ENCODE results near the gene SMARCC1. TPM values are rescaled to one million over a fixed set of nuclear protein-coding genes. Genes with fewer than 3 reads are reported as not detected.

Gene SMARCC1
- total RNA-seq, 1 experiment from 2014 or later = 130 TPM

DNA sequence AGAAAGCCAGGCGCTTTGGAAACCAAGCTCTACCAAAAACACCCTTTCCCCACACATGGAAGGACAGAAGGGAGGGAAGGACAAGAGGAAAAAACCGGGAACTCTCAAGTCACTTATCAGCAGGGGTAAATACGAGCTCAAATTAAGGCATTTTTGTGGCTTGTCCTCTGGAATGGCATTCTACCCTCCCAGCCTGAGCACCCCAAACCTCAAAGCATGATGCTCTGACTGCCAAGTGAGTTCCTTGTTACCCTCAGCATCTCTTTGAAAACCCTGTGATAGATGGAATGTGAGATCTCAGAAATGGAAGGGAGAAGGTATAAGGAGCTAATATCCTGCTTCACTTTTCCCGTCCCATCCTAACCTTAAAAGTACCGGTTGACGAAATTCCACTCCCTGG is 194.9 kb downstream of the SMARCC1 start:
- Histone ChIP-seq H3F3A (ENCODE audit: insufficient read depth, low read depth) (no peaks in the 10 kb centered on the region; the same call in 1 of the 2 replicates), H4K20me1 (ENCODE audit: insufficient read depth) (no peaks in the 10 kb centered on the region; the same call in 1 of the 2 replicates), H3K9me3 (ENCODE audit: insufficient read depth, low read depth) (no peaks in the 10 kb centered on the region), H3K79me2 (ENCODE audit: low read depth) (no peaks in the 10 kb centered on the region), H3K27me3 (ENCODE audit: insufficient read depth, low read depth) (no peaks in the 10 kb centered on the region), H3K4me1 (replicated peaks; ENCODE audit: insufficient read depth) (no peaks in the 10 kb centered on the region), H3K9me2 (ENCODE audit: insufficient read depth) (no peaks in the 10 kb centered on the region), H2AFZ (no peak overlapping the region), H3K27ac (no peak overlapping the region), H3K36me3 (ENCODE audit: low read depth) (no peaks in the 10 kb centered on the region; the same call in 1 of the 2 replicates), H3K4me2 (no peak overlapping the region), H3K4me3 (no peak overlapping the region)
- TF ChIP-seq, protein P1, sequence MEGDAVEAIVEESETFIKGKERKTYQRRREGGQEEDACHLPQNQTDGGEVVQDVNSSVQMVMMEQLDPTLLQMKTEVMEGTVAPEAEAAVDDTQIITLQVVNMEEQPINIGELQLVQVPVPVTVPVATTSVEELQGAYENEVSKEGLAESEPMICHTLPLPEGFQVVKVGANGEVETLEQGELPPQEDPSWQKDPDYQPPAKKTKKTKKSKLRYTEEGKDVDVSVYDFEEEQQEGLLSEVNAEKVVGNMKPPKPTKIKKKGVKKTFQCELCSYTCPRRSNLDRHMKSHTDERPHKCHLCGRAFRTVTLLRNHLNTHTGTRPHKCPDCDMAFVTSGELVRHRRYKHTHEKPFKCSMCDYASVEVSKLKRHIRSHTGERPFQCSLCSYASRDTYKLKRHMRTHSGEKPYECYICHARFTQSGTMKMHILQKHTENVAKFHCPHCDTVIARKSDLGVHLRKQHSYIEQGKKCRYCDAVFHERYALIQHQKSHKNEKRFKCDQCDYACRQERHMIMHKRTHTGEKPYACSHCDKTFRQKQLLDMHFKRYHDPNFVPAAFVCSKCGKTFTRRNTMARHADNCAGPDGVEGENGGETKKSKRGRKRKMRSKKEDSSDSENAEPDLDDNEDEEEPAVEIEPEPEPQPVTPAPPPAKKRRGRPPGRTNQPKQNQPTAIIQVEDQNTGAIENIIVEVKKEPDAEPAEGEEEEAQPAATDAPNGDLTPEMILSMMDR (conservative IDR thresholded peaks at IDR 0.05) = no peak
- no peak for TF ChIP-seq EZH2 (IDR thresholded peaks at IDR 0.05; ENCODE audit: low read depth)
- intact Hi-C loops (cut with micrococcal nuclease; ENCODE audit: unreplicated experiment) = no loop called here
- ChIA-PET CTCF (no interaction called here), POLR2A (ENCODE audit: unreplicated experiment) (no interaction called here)
- DNase-seq = no peak
- BruUV-seq (replicated peaks) = no TSS peak

DNA sequence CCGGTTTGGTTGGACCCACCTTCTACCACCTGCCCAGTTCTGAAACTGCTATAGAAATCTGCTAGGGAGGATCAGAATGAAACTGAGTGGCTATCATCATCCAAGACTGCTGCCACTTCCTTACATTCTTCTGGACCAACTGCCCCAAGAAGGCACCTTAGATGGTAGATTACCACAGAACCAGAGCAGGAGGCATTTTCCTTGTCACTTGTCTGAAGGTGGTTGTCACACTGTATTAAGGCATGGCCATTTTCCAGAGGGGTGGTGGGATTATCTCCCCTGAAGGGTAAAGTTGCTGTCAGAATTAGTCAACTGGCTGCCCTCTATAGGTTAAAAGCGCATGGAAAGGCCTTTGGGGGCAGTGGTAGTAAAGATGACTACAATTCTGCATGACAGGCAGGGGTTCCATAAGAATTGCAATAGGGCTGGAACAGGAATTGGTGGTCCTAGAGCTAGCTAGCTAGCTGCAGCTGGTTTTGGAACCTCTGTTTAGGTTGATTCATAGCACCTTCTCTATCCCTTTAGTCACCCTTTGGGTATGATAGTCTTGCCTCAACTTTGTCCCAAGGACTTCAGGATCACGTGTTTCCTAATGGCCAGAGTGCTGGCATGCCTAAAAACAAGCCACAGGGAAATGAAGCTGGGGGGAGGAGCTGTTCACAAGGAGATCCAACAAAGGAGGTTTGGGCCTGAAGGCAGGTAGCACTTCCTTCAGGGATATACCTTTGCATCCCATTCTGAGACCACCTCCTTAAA is 198.2 kb downstream of the SMARCC1 start:
- TSS peak; percentile 17 for BruUV-seq (replicated peaks)
- Histone ChIP-seq H3K4me3 (no peak overlapping the region), H3F3A (ENCODE audit: insufficient read depth, low read depth) (peaks cover 9% of the 10 kb centered on the region), H3K4me2 (no peak overlapping the region), H4K20me1 (ENCODE audit: insufficient read depth) (no peaks in the 10 kb centered on the region; the same call in 1 of the 2 replicates), H3K4me1 (replicated peaks; ENCODE audit: insufficient read depth) (no peaks in the 10 kb centered on the region), H3K9me3 (ENCODE audit: insufficient read depth, low read depth) (no peaks in the 10 kb centered on the region), H3K9me2 (ENCODE audit: insufficient read depth) (no peaks in the 10 kb centered on the region), H3K27ac (no peak overlapping the region), H3K36me3 (ENCODE audit: low read depth) (no peaks in the 10 kb centered on the region), H3K27me3 (ENCODE audit: insufficient read depth, low read depth) (no peaks in the 10 kb centered on the region), H2AFZ (no peak overlapping the region), H3K79me2 (ENCODE audit: low read depth) (no peaks in the 10 kb centered on the region)
- no peak for DNase-seq
- TF ChIP-seq, protein P1 (conservative IDR thresholded peaks at IDR 0.05) = no peak
- no peak for TF ChIP-seq EZH2 (IDR thresholded peaks at IDR 0.05; ENCODE audit: low read depth)
- intact Hi-C loops (cut with micrococcal nuclease; ENCODE audit: unreplicated experiment) = no loop called here
- ChIA-PET POLR2A (ENCODE audit: unreplicated experiment) (interaction anchor here (0.8 kb wide), 1 partner anchor 1433 kb away, joined by 3 read pairs; no protein-coding TSS in a partner anchor), CTCF (no interaction called here)

DNA sequence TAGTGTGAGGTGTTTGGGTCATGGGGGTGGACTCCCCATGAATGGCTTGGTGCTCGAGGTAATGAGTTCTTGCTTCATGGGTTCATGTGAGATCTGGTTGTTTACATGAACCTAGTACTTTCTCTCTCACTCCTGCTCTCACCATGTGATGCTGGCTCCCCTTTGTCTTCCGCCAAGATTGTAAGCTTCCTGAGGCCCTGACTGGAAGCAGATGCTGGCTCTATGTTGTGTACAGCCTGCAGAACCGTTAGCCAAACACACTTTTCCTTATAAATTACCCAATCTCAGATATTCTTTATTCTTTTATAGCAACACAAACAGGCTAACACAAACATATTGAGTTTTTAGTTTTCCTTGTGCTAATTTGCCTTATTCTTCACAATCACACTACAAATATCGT is 199.9 kb downstream of the SMARCC1 start:
- Histone ChIP-seq H3K36me3 (ENCODE audit: low read depth) (no peaks in the 10 kb centered on the region), H2AFZ (no peak overlapping the region), H3F3A (ENCODE audit: insufficient read depth, low read depth) (peaks cover 9% of the 10 kb centered on the region), H3K27me3 (ENCODE audit: insufficient read depth, low read depth) (no peaks in the 10 kb centered on the region), H3K9me2 (ENCODE audit: insufficient read depth) (no peaks in the 10 kb centered on the region), H3K4me3 (no peak overlapping the region), H3K4me2 (no peak overlapping the region), H3K4me1 (replicated peaks; ENCODE audit: insufficient read depth) (no peaks in the 10 kb centered on the region), H3K27ac (no peak overlapping the region), H3K79me2 (ENCODE audit: low read depth) (no peaks in the 10 kb centered on the region), H4K20me1 (ENCODE audit: insufficient read depth) (no peaks in the 10 kb centered on the region; the same call in 1 of the 2 replicates), H3K9me3 (ENCODE audit: insufficient read depth, low read depth) (no peaks in the 10 kb centered on the region)
- ChIA-PET CTCF (no interaction called here), POLR2A (ENCODE audit: unreplicated experiment) (interaction anchor here (0.7 kb wide), 1 partner anchor 34 kb away, joined by 5 read pairs; no protein-coding TSS in a partner anchor)
- TF ChIP-seq, protein P1 (conservative IDR thresholded peaks at IDR 0.05) = no peak
- no peak for TF ChIP-seq EZH2 (IDR thresholded peaks at IDR 0.05; ENCODE audit: low read depth)
- no peak for DNase-seq
- intact Hi-C loops (cut with micrococcal nuclease; ENCODE audit: unreplicated experiment) = no loop called here
- BruUV-seq (replicated peaks) = no TSS peak

Data from PC-9 (cell line).